Sciatic nerve (tissue), 2 donors: Measurements from ENCODE around the gene ARSI. TPM values are rescaled to one million over a fixed set of nuclear protein-coding genes. Genes with fewer than 3 reads are reported as not detected.

ENCODE experiments used
- ATAC-seq: fragments of 200-7000 bp; cut with Tn5 transposase; one replicate; pipeline ENCODE4 v1.9.1; 2020; ENCODE audit warnings: mild to moderate bottlenecking, moderate library complexity
- DNase-seq: peaks from one replicate; pipeline ENCODE4 v3.0.0-alpha.2; 2020; ENCODE audit warnings: low spot score
- intact Hi-C: fragments of 100-400 bp; cut with DNase I; formaldehyde crosslinking; loops from one replicate; pipeline ENCODE4 v1.14.2; 2022
- total RNA-seq: library from RNA; stranded (reverse); fragmentation: NEBNext Ultra II Directional; extraction: Animal tissue kit (Norgen Biotek cat#: 25700); gene quantifications from one replicate; pipeline ENCODE4 v1.2.1, GENCODE V29; 2021
- donor health status: DM: no; HTN: no; CAD: no.
- donor health status: DM: no; HTN: no; CAD: no.

Gene ARSI
- total RNA-seq, 1 donor from 2014 or later = 6.3 TPM

DNA sequence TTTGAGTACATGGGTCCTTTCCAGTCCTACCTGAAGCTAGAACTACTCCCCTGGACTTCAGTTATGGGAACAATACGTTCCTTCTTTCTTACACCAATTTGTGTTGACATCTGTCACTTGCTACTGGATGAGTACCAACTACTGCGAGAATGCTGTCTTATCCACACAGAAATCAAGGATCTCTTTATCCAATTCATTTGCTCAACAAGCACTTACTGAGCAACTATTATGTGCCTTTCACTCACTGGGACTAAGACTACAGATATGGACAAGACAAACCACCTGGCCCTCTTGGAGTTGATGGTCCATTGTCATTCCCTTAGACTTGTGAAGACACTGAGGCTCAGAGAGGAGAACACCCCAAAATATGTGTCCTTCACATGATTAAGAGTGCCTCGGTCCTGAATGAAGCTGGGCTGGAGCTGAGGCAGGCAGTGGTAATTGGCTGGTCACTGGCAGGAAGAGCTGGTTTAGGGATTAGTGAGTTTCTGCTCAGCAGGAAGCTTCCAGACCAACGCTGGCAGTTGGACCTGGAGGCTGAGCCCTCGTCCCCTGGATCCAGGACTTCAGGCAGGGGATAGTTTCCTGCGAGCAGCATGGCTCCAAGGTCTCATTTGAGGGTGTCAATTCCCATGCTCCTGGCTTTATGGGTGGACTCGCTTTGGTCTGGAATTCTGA lies 8.4 kb upstream of the ARSI start:
- DNase-seq (no peak), ATAC-seq (no peak)
- intact Hi-C loops = no loop called here

DNA sequence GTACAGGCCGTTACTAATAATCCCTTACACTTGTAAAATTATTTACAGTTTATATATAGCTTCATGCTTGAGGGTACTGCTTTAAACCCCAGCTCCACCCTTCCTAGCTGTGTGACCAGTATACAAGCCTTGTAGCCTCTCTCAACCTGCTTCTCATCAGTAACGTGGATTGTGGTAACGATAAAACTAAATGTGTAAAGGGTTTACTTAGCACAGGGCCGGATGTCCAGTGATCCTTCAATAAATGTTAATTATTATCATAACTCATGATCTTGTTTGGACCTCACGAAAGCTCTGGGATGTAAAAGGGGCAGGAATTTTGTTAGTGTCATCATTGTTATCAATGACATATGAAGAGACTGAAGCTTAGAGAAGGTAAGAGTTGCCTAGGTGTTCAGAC lies 7.5 kb upstream of the ARSI start:
- DNase-seq (no peak), ATAC-seq (no peak)
- intact Hi-C loops = no loop called here

DNA sequence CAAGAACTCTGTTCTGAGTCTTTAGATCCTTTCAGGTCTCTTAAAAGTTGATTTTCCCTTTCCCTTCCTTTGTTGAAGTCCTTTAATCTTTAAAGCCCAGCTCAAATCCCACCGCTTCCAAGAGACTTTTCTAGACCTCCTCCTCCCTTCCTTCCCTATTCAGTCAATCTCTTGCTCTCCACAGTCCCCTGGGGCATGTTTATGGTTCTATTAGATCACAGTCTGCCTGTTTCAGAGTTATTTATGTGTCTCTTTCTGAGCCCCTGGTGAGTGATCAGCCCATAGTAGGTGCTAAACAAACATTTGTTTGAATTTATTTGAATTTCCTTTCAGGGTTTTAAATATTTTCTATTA lies 7.2 kb upstream of the ARSI start:
- intact Hi-C loops = no loop called here
- DNase-seq = no peak
- no peak for ATAC-seq

DNA sequence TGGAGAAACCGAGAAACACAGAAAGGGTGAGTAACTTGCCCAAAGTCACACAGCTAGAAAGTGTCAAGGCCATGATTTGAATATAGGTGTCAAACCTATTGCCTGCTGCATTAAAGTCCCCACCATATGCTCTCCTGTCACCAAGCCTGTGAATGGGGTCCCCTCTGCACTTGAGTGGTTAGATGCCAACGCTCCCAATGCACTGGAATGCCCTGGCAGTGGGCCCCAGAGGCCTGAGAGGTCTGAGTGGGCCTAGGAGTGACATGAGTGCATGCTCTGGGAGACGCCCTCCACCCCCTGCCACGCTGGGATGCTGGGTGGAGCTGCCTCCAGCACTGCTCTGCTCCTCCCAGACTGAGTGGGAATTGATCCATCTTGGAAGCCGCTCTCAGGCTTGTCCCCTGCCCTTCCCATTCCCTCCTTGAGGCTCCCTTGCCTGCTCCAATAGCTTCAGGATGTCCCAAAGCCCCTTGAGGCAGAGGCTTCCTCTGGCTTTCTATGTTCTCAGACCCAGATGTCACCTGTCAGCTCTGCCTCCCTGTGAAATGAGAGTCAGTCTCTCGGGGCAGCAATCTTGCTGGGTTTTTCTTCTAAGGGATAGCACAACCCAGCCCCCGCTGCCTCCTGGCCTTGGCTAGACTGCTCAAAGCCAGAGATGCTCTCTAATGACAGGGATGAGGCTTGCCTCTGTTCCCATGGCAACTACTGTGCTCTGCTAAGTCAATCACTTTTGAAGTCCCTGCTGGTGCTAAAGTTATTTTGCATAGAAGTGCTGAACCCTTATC lies 6.6 kb upstream of the ARSI start:
- no peak for ATAC-seq
- intact Hi-C loops = no loop called here
- no peak for DNase-seq

DNA sequence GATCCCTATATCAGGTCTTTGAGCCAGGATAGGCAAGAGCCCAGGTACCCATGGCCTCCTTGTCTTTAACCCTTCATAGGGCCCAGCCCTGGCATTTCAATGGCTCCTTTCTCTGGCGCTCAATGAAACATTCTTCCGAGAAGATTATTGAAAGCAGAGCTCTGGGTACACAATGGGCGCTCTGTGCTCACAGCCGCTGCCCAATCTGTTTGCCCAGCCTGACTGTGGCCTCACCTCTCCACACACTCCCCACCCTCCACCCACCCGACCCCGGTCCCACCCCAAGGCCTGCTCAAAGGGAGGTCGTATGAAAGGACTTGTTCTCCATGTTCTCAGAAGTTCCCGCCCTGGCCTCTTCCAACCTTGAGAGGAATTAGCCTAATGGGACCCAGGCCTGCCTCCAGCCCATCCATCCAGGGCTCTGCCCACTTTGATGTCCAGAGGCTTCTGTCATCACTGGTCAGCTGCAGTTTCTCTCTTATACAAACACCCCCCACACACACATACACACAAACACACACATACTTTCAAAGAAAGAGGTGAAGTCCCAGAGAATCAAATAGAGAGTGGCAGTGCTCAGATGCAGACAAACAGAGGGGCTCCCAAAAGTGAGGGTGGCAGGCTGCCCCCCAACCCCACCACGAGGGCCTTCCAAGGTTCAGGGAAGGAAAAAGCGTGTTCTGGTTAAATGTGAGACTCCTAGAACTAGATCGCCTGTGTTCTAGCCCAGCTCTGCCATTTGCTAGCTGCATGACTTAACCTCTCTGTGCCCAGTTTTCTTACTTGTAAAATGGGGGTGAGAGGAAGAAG lies 5.1 kb upstream of the ARSI start:
- DNase-seq = no peak
- intact Hi-C loops = no loop called here
- peak; percentile 50 for ATAC-seq

DNA sequence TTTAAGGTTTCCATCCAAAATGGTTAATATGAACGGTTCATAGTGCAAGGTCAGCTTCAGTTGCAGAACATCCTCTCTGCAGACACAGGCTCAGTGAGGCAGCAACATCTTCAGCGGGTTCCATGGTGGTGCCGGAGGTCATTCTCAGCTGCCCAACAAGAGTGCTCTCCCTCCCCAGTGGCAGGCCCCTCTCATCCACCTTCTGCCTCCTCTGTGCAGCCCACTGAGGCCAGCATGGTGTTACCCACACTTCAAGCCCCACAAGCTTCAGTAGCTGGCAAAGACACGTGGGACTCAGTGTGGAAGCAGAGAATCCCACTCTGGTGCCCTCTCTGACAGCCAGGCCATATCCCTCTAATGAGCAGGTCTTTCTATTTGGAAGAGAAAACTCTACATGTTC lies 4.1 kb upstream of the ARSI start:
- ATAC-seq (no peak), DNase-seq (no peak)
- intact Hi-C loops = no loop called here

DNA sequence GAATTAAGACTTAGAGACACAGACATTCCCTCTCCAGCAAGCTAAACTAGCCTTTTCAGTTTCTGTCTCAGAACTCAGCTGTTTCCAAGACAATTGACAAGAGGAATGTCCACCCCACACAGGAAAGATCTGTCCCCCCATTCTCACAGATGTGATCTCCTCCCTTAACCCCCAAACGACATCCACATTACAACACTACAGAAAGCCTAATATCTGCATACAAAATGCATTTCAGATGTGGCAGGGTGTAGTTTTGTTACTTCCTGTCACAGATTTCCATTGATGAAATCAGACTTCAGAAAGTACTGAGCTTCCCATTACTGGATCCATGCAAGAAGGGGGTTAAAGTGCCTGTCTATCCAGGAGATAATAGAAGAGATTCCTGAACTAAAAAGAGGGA lies 2.9 kb upstream of the ARSI start:
- DNase-seq = no peak
- no peak for ATAC-seq
- intact Hi-C loops = no loop called here

DNA sequence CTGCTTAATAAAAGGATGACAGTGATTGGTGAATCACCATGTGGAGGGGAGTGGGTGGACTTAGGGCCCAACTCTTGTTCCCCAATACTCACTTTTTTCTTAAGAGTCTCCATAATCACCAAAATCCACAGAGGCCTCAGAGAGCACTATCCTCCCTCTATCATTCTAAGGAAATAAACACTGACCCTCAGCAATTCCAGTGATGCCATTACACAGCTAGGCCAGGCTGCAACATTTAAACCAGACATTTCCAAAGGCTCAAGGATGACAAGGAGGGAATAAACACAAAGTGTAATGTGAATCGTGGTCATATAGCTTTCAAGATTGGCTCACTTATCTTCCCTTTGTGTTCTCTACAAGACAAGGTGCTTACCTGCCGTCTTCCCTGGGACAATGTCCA lies 2.4 kb upstream of the ARSI start:
- intact Hi-C loops = no loop called here
- ATAC-seq = no peak

DNA sequence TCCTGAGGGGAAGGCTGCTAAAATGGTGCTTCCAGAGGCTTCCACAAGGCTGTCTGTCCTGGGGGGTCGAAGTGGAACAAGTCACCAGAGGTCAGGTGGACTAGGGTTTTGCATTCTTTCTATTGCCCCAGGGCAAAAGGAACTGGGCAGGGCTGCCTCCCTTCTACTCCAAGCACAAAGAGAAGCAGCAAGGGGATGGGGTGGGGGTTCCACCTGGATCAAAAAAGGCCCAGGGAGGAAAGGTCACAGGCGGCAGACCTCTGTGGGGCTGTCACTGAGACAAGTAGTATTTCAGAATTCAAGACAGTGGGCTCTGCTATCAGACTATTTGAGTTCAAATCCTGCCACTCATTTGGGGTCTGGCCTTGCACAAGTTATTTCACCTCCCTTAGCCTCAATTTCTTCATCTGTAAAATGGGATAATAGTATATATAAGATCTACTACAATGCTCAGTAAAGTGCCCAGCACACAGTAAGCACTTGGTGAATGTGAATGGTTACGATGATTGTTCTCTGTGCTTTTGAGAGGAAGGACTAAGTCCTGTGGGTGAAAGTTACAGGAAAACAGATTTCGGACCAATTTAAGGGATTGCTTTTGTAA lies 1.9 kb upstream of the ARSI start:
- intact Hi-C loops = no loop called here
- DNase-seq = peak; percentile 22
- no peak for ATAC-seq

More for the DNA sequence above, 2.4 kb upstream of the ARSI start:
- DNase-seq = no peak

DNA sequence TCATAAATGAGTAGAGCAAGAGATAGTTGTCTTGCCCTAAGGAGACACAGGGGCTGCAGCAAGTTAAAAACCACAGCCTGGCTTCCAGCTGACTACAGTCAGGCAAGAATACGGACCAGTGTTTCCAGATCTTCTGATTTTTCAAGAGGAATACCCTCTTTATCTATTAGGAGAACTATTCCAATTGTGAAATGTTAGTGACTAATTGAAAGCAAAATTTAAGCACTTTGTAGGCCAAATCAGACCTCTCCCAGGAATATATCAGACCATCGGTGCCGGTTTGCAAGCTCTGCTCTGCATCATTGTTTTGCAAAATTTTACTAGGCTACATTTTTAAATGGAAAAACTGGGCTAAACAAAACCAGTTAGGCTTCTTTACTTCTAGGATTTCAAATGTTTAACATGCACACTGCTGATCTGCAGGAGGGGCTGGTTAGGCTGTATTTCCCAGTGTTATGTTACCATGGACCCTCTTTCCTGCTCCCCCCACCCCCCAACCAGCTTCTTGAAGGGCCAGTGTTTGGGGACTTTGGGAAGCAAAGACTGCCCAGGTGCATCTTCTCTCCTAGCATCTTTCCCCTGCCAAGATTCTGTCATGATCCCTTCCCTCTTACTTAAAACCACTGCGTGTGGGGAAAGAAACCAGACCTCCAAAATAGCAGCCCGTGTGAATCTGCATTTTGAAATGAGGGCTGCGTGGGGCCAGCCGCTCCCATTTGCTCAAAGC lies 1.1 kb upstream of the ARSI start:
- DNase-seq (peak; percentile 15), ATAC-seq (no peak)
- intact Hi-C loops = no loop called here

DNA sequence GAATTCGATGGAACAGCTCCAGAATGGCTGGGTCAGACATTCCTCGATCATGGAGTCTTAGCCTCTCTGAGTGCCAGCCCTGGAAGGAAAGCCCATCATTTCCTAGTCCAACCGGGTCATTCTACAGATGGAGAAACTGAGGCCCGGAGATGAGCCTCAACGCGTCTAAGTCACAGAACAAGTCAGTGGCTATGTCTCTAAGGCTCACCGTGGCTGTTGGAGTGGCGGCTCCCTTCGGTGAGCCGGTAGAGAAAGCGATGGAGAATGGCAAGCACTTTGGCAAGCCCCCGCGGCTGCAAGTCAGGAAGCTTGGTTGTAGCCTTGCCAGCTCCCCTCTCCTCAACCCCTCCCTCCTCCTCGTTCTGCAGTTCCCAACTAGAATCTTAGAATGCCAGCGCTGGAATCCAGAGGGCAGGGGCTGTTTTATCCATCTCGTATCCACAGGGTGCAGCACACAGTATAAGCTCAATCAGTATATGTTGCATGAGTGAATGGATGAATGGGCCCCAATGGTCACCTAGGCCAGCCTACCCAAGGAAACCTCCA lies 438 bp upstream of the ARSI start:
- ATAC-seq (no peak), DNase-seq (peak; percentile 49)
- intact Hi-C loops = no loop called here

DNA sequence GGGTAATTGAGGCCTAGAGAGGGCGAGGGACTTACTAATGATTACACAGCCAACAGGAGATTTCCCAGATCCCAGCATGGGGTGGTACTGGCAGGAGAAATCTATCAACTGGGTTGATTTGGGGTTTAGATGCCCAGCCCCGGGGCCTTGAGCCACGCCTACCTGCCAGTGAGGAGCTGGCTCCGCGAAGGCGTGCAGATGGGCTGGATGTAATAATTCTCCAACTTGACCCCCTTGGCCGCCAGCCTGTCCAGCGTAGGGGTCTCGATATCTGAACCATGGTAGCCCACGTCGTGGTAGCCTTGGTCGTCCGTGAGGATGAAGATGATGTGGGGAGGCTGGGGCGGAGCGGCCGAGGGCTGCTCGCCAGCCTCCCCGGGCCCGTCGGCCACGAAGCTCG lies 804 bp downstream of the ARSI start:
- DNase-seq = peak; percentile 54
- ATAC-seq = no peak
- intact Hi-C loops = no loop called here

DNA sequence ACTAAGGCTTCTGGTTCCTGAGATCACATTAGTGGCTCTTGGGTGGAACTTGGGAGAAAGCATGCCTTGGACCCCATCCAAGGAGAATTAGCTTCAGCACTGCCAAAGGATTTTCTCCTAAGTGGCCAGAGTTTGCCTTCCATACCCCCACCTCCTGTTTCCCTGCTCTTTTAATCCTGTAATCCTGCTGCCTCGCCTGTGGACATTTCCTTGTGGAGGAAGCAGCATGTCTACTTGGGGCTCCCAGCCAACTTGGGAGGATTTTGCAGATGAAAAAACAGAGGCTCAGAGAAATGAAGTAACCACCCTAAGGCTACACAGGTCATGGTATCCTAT lies 1.6 kb downstream of the ARSI start:
- no peak for DNase-seq
- no peak for ATAC-seq
- intact Hi-C loops = no loop called here

DNA sequence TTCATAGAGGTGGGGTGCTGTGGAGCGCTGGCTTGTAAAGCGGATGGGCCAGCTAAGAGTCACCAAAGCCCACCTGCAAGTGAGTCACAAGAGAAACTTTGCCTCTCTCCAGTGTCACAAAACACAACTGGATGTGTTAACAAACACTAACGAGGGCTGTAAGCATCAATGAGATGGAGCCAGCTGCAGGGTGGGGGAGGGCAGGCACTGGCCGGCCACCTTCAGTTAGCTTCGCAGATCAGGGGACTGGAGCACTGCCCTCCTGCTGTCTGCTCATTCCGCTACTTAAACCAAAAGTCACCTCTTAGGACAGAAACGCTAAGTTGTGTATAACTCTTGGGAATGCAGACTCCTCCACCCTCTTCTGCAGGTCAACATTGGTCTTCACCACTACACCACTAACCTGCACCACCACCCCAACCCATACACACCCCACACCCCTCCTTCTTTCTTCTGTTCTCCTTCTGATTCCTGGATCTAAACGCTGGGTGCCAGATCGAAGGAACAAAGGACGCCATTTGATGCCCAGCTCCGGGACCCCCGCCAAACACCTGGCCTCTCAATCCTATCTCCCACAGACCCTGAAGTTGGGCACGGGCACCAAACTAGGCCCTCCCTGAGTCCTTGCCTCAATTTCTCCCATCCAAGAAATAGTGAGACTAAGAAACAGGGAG lies 2.1 kb downstream of the ARSI start:
- intact Hi-C loops = no loop called here
- DNase-seq (no peak), ATAC-seq (no peak)

DNA sequence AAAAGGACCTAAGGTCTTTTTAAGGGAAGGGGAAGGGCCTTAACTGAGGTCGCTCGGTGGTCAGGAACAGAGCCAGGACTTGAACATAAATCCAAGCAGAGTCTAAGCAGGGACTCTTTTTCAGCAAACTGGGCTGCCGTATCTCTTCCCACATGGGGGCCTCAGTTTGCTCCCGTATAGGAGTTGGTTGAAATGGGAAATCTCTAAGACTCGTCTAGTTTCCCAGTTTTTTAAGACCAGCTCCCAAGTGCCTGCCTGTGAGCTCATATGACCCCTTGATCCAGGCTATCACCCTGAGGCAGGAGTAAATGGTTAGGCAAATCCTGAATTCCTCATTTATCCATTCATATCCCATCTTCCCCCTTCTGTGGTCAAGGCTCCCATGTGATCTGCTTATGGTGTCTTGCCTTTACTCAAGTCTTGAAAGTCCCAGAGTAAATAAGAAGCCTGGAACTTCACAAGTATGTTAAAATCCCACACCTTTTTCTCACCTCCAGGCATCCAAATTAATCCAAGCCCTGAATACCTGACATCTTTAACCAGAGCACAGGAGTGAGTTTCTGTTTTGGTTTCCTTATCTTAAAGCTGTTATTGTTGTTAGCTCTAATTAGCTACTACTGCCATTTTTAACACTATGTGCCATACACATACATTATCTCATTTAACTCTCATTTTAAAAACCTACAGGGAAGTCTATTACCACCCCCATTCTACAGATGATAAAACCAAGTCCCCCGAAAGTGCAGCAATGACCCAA lies 3.0 kb downstream of the ARSI start:
- no peak for ATAC-seq
- DNase-seq = no peak
- intact Hi-C loops = no loop called here

DNA sequence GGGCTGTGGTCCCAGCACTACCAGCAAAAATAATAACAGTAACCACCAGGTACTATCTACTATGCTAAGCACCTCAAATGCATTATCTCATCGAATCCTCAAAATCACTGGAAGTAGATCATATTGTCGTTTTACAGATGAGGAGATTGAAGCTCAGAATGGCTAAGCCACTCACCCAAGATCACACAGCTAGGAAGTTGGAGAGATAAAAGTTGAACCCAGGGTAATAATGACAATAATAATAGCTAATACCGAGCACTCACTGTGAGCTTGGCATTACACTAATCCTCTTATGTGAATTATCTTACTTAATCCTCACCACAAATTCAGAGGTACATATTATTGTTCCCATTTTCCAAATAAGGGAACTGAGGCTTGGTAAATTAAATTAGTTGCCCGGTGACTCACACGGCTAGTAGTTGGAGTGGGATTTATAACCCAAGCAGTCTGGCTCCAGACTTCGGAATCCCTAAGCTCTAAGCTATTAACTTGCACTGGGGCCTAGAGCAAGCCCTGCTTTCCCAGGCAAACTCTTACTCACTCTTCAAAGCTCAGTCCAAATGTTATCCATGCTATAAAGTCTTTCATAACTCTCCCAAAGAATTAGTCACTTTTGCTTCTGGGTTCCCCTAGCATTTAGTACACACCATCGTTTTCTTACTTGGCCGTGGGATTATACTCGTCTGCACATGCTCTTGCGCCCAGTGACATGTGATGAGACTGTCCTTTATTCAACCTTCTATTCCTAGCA lies 3.8 kb downstream of the ARSI start:
- ATAC-seq = peak; percentile 60
- DNase-seq = no peak
- intact Hi-C loops = no loop called here

DNA sequence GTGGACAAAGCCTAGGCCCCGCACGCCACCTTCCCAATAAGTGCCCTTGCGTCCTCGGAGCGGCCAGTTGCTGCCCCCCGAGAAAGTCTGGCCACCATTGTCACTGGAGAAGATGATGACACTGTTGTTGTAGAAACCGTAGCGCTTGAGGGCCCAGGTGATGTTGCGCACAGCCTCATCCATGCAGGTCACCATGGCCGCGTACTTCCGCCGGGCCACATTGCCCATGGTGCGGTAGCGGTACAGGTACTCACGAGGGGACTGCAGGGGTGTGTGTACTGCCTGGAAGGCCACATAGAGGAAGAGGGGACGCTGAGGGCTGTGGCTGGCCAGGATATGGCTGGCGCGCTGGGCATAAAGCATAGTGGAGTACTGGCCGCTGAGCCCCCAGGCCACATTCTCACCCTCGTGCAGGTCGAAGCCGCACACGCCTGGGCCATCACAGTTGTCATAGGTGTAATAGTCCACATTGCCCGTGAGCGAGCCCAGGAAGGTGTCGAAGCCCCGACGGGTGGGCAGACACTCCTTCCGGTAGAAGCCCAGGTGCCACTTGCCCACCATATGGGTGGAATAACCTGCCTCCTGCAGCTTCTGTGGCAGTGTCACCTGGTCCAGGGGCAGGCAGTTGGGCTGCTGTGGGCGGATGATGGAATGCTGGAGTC lies 4.6 kb downstream of the ARSI start:
- DNase-seq (no peak), ATAC-seq (no peak)
- intact Hi-C loops = no loop called here
